ENCODE data around the gene UIMC1. TPM values are rescaled to one million over a fixed set of nuclear protein-coding genes. Genes with fewer than 3 reads are reported as not detected.

Gene UIMC1
- total RNA-seq, 4 donors from 2014 or later, result 22.3 to 38.6 (median 27.7) TPM

GRCh38 chr5:176863765-176864098 is 142.8 kb downstream of the UIMC1 start:
- ATAC-seq (ENCODE audit: low FRiP score) (no peak), DNase-seq (ENCODE audit: low spot score) (no peak)
- TF ChIP-seq CTCF (IDR thresholded peaks at IDR 0.05), result no peak

- no peak for TF ChIP-seq CTCF (IDR thresholded peaks at IDR 0.05)
- DNase-seq (ENCODE audit: low spot score), result no peak
- peak; percentile 24 for ATAC-seq (ENCODE audit: low FRiP score)
Observed at GRCh38 chr5:176863041-176863764, 143.4 kb downstream of the UIMC1 start.

- ATAC-seq (ENCODE audit: low FRiP score), result no peak
- TF ChIP-seq CTCF (IDR thresholded peaks at IDR 0.05), result no peak
- no peak for DNase-seq (ENCODE audit: low spot score)
Observed at GRCh38 chr5:176862330-176862995, 144.1 kb downstream of the UIMC1 start.

- DNase-seq (ENCODE audit: low spot score) (no peak), ATAC-seq (ENCODE audit: low FRiP score) (no peak)
- TF ChIP-seq CTCF (IDR thresholded peaks at IDR 0.05), result no peak
Observed at GRCh38 chr5:176861276-176861675, 145.3 kb downstream of the UIMC1 start.

- ATAC-seq (ENCODE audit: low FRiP score) (no peak), DNase-seq (ENCODE audit: low spot score) (no peak)
- TF ChIP-seq CTCF (IDR thresholded peaks at IDR 0.05), result no peak
Observed at GRCh38 chr5:176860381-176860780, 146.2 kb downstream of the UIMC1 start.

GRCh38 chr5:176859916-176860315 is 146.7 kb downstream of the UIMC1 start:
- no peak for ATAC-seq (ENCODE audit: low FRiP score)
- no peak for TF ChIP-seq CTCF (IDR thresholded peaks at IDR 0.05)
- no peak for DNase-seq (ENCODE audit: low spot score)

GRCh38 chr5:176857894-176858273 is 148.7 kb downstream of the UIMC1 start:
- ATAC-seq (ENCODE audit: low FRiP score) (no peak), DNase-seq (ENCODE audit: low spot score) (no peak)
- TF ChIP-seq CTCF (IDR thresholded peaks at IDR 0.05), result no peak
